ENCODE data around the gene COX20. TPM values are rescaled to one million over a fixed set of nuclear protein-coding genes. Genes with fewer than 3 reads are reported as not detected.

COX20 gene
- total RNA-seq, 2 experiments from 2014 or later = 22.2 to 22.9 TPM

GRCh38 chr1:244866355-244866754 is 30.9 kb downstream of the COX20 start:
- peaks cover 21% of the 10 kb centered on the region for H3K36me3 Mint-ChIP-seq (ENCODE audit: low read depth)
- peaks cover 23% of the 10 kb centered on the region for H3K4me1 Mint-ChIP-seq
- ChIA-PET POLR2A (interaction anchor here (1.6 to 21.6 kb wide), 4 partner anchors 9 to 103 kb away, joined by 4 to 925 read pairs (median 82); partner anchors contain the start of gene COX20), CTCF (interaction anchor here (6.7 to 9.1 kb wide), 2 partner anchors 30 to 176 kb away, joined by 43 to 92 read pairs; partner anchors contain the start of gene COX20)
- no peak overlapping the region for H3K4me3 Mint-ChIP-seq
- no peaks in the 10 kb centered on the region for H3K27me3 Mint-ChIP-seq
- no peak overlapping the region for H3K27ac Mint-ChIP-seq
- no peak for DNase-seq
- H3K9me3 Mint-ChIP-seq = no peaks in the 10 kb centered on the region

GRCh38 chr1:244868484-244869363 is 33.3 kb downstream of the COX20 start:
- POLR2A ChIA-PET = interaction anchor here (0.7 kb wide), 1 partner anchor 33 kb away, joined by 3 read pairs; no protein-coding TSS in a partner anchor
- Mint-ChIP-seq H3K36me3 (ENCODE audit: low read depth) (peaks cover 6% of the 10 kb centered on the region), H3K4me1 (peaks cover 18% of the 10 kb centered on the region), H3K4me3 (no peak overlapping the region), H3K9me3 (no peaks in the 10 kb centered on the region), H3K27me3 (no peaks in the 10 kb centered on the region), H3K27ac (no peak overlapping the region)
- CTCF ChIA-PET = interaction anchor here (0.6 to 0.7 kb wide), 2 partner anchors 16 to 221 kb away, joined by 3 to 4 read pairs; no protein-coding TSS in a partner anchor
- DNase-seq = no peak

GRCh38 chr1:244869364-244869827 is 33.9 kb downstream of the COX20 start:
- H3K27me3 Mint-ChIP-seq = no peaks in the 10 kb centered on the region
- H3K27ac Mint-ChIP-seq = no peak overlapping the region
- no peaks in the 10 kb centered on the region for H3K9me3 Mint-ChIP-seq
- no peak for DNase-seq
- CTCF ChIA-PET = no interaction called here
- POLR2A ChIA-PET = interaction anchor here (0.7 to 2.2 kb wide), 2 partner anchors 8 to 33 kb away, joined by 3 to 5 read pairs; no protein-coding TSS in a partner anchor
- H3K36me3 Mint-ChIP-seq (ENCODE audit: low read depth) = no peaks in the 10 kb centered on the region
- H3K4me1 Mint-ChIP-seq = peaks cover 18% of the 10 kb centered on the region
- no peak overlapping the region for H3K4me3 Mint-ChIP-seq

GRCh38 chr1:244869950-244870349 is 34.5 kb downstream of the COX20 start:
- Mint-ChIP-seq H3K4me3 (no peak overlapping the region), H3K36me3 (ENCODE audit: low read depth) (no peaks in the 10 kb centered on the region), H3K27me3 (no peaks in the 10 kb centered on the region), H3K4me1 (peaks cover 16% of the 10 kb centered on the region), H3K27ac (no peak overlapping the region), H3K9me3 (no peaks in the 10 kb centered on the region)
- ChIA-PET CTCF (no interaction called here), POLR2A (interaction anchor here (1.3 to 2.2 kb wide), 2 partner anchors 8 to 36 kb away, joined by 3 to 5 read pairs; no protein-coding TSS in a partner anchor)
- DNase-seq = no peak

- no peak overlapping the region for H3K27ac Mint-ChIP-seq
- no peak overlapping the region for H3K4me3 Mint-ChIP-seq
- no peak for DNase-seq
- ChIA-PET POLR2A (interaction anchor here (1.3 kb wide), 1 partner anchor 11 kb away, joined by 3 read pairs; the partner anchor contains the start of gene HNRNPU), CTCF (interaction anchor here (0.7 kb wide), 1 partner anchor 189 kb away, joined by 3 read pairs; no protein-coding TSS in a partner anchor)
- no peaks in the 10 kb centered on the region for H3K4me1 Mint-ChIP-seq
- no peaks in the 10 kb centered on the region for H3K36me3 Mint-ChIP-seq (ENCODE audit: low read depth)
- no peaks in the 10 kb centered on the region for H3K9me3 Mint-ChIP-seq
- no peaks in the 10 kb centered on the region for H3K27me3 Mint-ChIP-seq
These were observed 39.6 kb downstream of the COX20 start for GRCh38 chr1:244874974-244875579.

- H3K9me3 Mint-ChIP-seq = no peaks in the 10 kb centered on the region
- no peaks in the 10 kb centered on the region for H3K36me3 Mint-ChIP-seq (ENCODE audit: low read depth)
- H3K27me3 Mint-ChIP-seq = no peaks in the 10 kb centered on the region
- CTCF ChIA-PET = interaction anchor here (1.2 kb wide), 1 partner anchor 75 kb away, joined by 3 read pairs; no protein-coding TSS in a partner anchor
- H3K4me3 Mint-ChIP-seq = no peak overlapping the region
- POLR2A ChIA-PET = interaction anchor here (1.4 kb wide), 1 partner anchor 11 kb away, joined by 5 read pairs; no protein-coding TSS in a partner anchor
- DNase-seq = no peak
- no peak overlapping the region for H3K27ac Mint-ChIP-seq
- no peaks in the 10 kb centered on the region for H3K4me1 Mint-ChIP-seq
These were observed 40.9 kb downstream of the COX20 start for GRCh38 chr1:244876228-244876910.

GRCh38 chr1:244878681-244879080 is 43.2 kb downstream of the COX20 start:
- no peaks in the 10 kb centered on the region for H3K9me3 Mint-ChIP-seq
- H3K4me1 Mint-ChIP-seq = no peaks in the 10 kb centered on the region
- ChIA-PET POLR2A (no interaction called here), CTCF (interaction anchor here (0.8 kb wide), 1 partner anchor 164 kb away, joined by 4 read pairs; no protein-coding TSS in a partner anchor)
- H3K27me3 Mint-ChIP-seq = no peaks in the 10 kb centered on the region
- no peak overlapping the region for H3K27ac Mint-ChIP-seq
- no peaks in the 10 kb centered on the region for H3K36me3 Mint-ChIP-seq (ENCODE audit: low read depth)
- no peak overlapping the region for H3K4me3 Mint-ChIP-seq
- no peak for DNase-seq

- no peak for DNase-seq
- H3K36me3 Mint-ChIP-seq (ENCODE audit: low read depth) = no peaks in the 10 kb centered on the region
- H3K4me3 Mint-ChIP-seq = no peak overlapping the region
- no peaks in the 10 kb centered on the region for H3K9me3 Mint-ChIP-seq
- H3K27me3 Mint-ChIP-seq = peaks cover 3% of the 10 kb centered on the region
- ChIA-PET CTCF (no interaction called here), POLR2A (interaction anchor here (1.1 kb wide), 1 partner anchor 18 kb away, joined by 3 read pairs; no protein-coding TSS in a partner anchor)
- H3K27ac Mint-ChIP-seq = no peak overlapping the region
- H3K4me1 Mint-ChIP-seq = no peaks in the 10 kb centered on the region
These were observed 46.3 kb downstream of the COX20 start for GRCh38 chr1:244881552-244882280.

- peaks cover 3% of the 10 kb centered on the region for H3K27me3 Mint-ChIP-seq
- H3K9me3 Mint-ChIP-seq = no peaks in the 10 kb centered on the region
- no peak overlapping the region for H3K27ac Mint-ChIP-seq
- ChIA-PET POLR2A (interaction anchor here (0.6 kb wide), 1 partner anchor 22 kb away, joined by 3 read pairs; no protein-coding TSS in a partner anchor), CTCF (no interaction called here)
- no peak for DNase-seq
- H3K36me3 Mint-ChIP-seq (ENCODE audit: low read depth) = no peaks in the 10 kb centered on the region
- H3K4me1 Mint-ChIP-seq = no peaks in the 10 kb centered on the region
- no peak overlapping the region for H3K4me3 Mint-ChIP-seq
These were observed 51.8 kb downstream of the COX20 start for GRCh38 chr1:244887281-244887680.

- DNase-seq = no peak
- Mint-ChIP-seq H3K27ac (no peak overlapping the region), H3K27me3 (no peaks in the 10 kb centered on the region), H3K4me3 (no peak overlapping the region), H3K9me3 (no peaks in the 10 kb centered on the region), H3K4me1 (no peaks in the 10 kb centered on the region), H3K36me3 (ENCODE audit: low read depth) (no peaks in the 10 kb centered on the region)
- ChIA-PET POLR2A (no interaction called here), CTCF (no interaction called here)
These were observed 58.4 kb downstream of the COX20 start for GRCh38 chr1:244893836-244894235.
